ENCODE measurements around the gene LARGE1. TPM values are rescaled to one million over a fixed set of nuclear protein-coding genes. Genes with fewer than 3 reads are reported as not detected.
A peak's percentile ranks its signal among the peaks of the same experiment; 100 is the strongest.

Gene LARGE1
- polyA plus RNA-seq, 1 donor from 2014 or later = 1.4 TPM

- Mint-ChIP-seq H3K9me3 (peaks cover 0 to 2% (median 0%) of the 10 kb centered on the region in 3 donors), H3K27ac (peak overlapping the region; percentile 12 to 71 (median 51)), H3K4me1 (peaks cover 30 to 37% (median 34%) of the 10 kb centered on the region in 3 donors), H3K27me3 (peaks cover 2% of the 10 kb centered on the region), H3K36me3 (peaks cover 4% of the 10 kb centered on the region), H3K4me3 (no peak overlapping the region)
Measured at GRCh38 chr22:33526434-33527107, 393.7 kb downstream of the LARGE1 start.

GRCh38 chr22:33524511-33525260 is 395.6 kb downstream of the LARGE1 start:
- peaks cover 2% of the 10 kb centered on the region for H3K27me3 Mint-ChIP-seq
- H3K9me3 Mint-ChIP-seq = peaks cover 0 to 2% (median 0%) of the 10 kb centered on the region in 3 donors
- H3K27ac Mint-ChIP-seq = peak overlapping the region; percentile 89 to 94 (median 91)
- H3K4me1 Mint-ChIP-seq = peaks cover 41 to 46% (median 44%) of the 10 kb centered on the region in 3 donors
- no peaks in the 10 kb centered on the region for H3K36me3 Mint-ChIP-seq
- peak overlapping the region in 3 of 4 donors; percentile 63 to 79 (median 63) for H3K4me3 Mint-ChIP-seq

GRCh38 chr22:33521879-33522665 is 398.2 kb downstream of the LARGE1 start:
- Mint-ChIP-seq H3K36me3 (no peaks in the 10 kb centered on the region), H3K9me3 (peaks cover 0 to 2% (median 0%) of the 10 kb centered on the region in 3 donors), H3K4me1 (peaks cover 48 to 51% (median 49%) of the 10 kb centered on the region in 3 donors), H3K4me3 (peak overlapping the region in 3 of 4 donors; percentile 30 to 88 (median 71)), H3K27ac (peak overlapping the region; percentile 57 to 94 (median 91)), H3K27me3 (peaks cover 2% of the 10 kb centered on the region)

- H3K9me3 Mint-ChIP-seq = peaks cover 0 to 2% (median 0%) of the 10 kb centered on the region in 3 donors
- H3K27me3 Mint-ChIP-seq = peaks cover 2% of the 10 kb centered on the region
- H3K36me3 Mint-ChIP-seq = no peaks in the 10 kb centered on the region
- peak overlapping the region in 3 of 4 donors; percentile 30 to 88 (median 73) for H3K4me3 Mint-ChIP-seq
- H3K27ac Mint-ChIP-seq = peak overlapping the region in 2 of 3 donors; percentile 57 to 91
- peaks cover 44 to 49% (median 48%) of the 10 kb centered on the region in 3 donors for H3K4me1 Mint-ChIP-seq
Measured at GRCh38 chr22:33520904-33521780, 399.1 kb downstream of the LARGE1 start.

- H3K4me1 Mint-ChIP-seq = peaks cover 41 to 47% (median 47%) of the 10 kb centered on the region in 3 donors
- peaks cover 2% of the 10 kb centered on the region for H3K27me3 Mint-ChIP-seq
- H3K27ac Mint-ChIP-seq = peak overlapping the region; percentile 57 to 76 (median 68)
- peaks cover 0 to 2% (median 0%) of the 10 kb centered on the region in 3 donors for H3K9me3 Mint-ChIP-seq
- no peaks in the 10 kb centered on the region for H3K36me3 Mint-ChIP-seq
- H3K4me3 Mint-ChIP-seq = peak overlapping the region in 3 of 4 donors; percentile 28 to 88 (median 82)
Measured at GRCh38 chr22:33519974-33520903, 400.0 kb downstream of the LARGE1 start.

- peaks cover 2% of the 10 kb centered on the region for H3K27me3 Mint-ChIP-seq
- peaks cover 32 to 38% (median 38%) of the 10 kb centered on the region in 3 donors for H3K4me1 Mint-ChIP-seq
- H3K27ac Mint-ChIP-seq = peak overlapping the region; percentile 57 to 76 (median 68)
- no peaks in the 10 kb centered on the region for H3K36me3 Mint-ChIP-seq
- no peaks in the 10 kb centered on the region for H3K9me3 Mint-ChIP-seq
- peak overlapping the region; percentile 12 to 59 (median 44) for H3K4me3 Mint-ChIP-seq
Measured at GRCh38 chr22:33519071-33519973, 401.0 kb downstream of the LARGE1 start.

GRCh38 chr22:33518405-33518804 is 401.9 kb downstream of the LARGE1 start:
- Mint-ChIP-seq H3K27me3 (peaks cover 2% of the 10 kb centered on the region), H3K4me3 (peak overlapping the region in 1 of 4 donors; percentile 30), H3K27ac (no peak overlapping the region)

GRCh38 chr22:33515795-33516194 is 404.5 kb downstream of the LARGE1 start:
- Mint-ChIP-seq H3K27me3 (no peaks in the 10 kb centered on the region), H3K9me3 (no peaks in the 10 kb centered on the region), H3K4me3 (no peak overlapping the region), H3K36me3 (no peaks in the 10 kb centered on the region), H3K27ac (no peak overlapping the region), H3K4me1 (peaks cover 12 to 15% (median 15%) of the 10 kb centered on the region in 3 donors)

More at GRCh38 chr22:33518405-33518804, 401.9 kb downstream of the LARGE1 start:
- peaks cover 26 to 32% (median 29%) of the 10 kb centered on the region in 3 donors for H3K4me1 Mint-ChIP-seq
- H3K36me3 Mint-ChIP-seq = no peaks in the 10 kb centered on the region
- no peaks in the 10 kb centered on the region for H3K9me3 Mint-ChIP-seq

- no peaks in the 10 kb centered on the region for H3K27me3 Mint-ChIP-seq
- no peak overlapping the region for H3K4me3 Mint-ChIP-seq
- no peaks in the 10 kb centered on the region for H3K4me1 Mint-ChIP-seq
- no peaks in the 10 kb centered on the region for H3K36me3 Mint-ChIP-seq
- H3K27ac Mint-ChIP-seq = peak overlapping the region in 1 of 3 donors; percentile 27
- H3K9me3 Mint-ChIP-seq = no peaks in the 10 kb centered on the region
Measured at GRCh38 chr22:33513388-33514338, 406.6 kb downstream of the LARGE1 start.

GRCh38 chr22:33512908-33513307 is 407.4 kb downstream of the LARGE1 start:
- Mint-ChIP-seq H3K27me3 (no peaks in the 10 kb centered on the region), H3K36me3 (no peaks in the 10 kb centered on the region), H3K4me3 (no peak overlapping the region), H3K4me1 (no peaks in the 10 kb centered on the region), H3K9me3 (no peaks in the 10 kb centered on the region), H3K27ac (no peak overlapping the region)

GRCh38 chr22:33510429-33510904 is 409.8 kb downstream of the LARGE1 start:
- H3K27ac Mint-ChIP-seq = no peak overlapping the region
- H3K27me3 Mint-ChIP-seq = peaks cover 1% of the 10 kb centered on the region
- no peak overlapping the region for H3K4me3 Mint-ChIP-seq
- H3K4me1 Mint-ChIP-seq = no peaks in the 10 kb centered on the region
- no peaks in the 10 kb centered on the region for H3K36me3 Mint-ChIP-seq
- H3K9me3 Mint-ChIP-seq = no peaks in the 10 kb centered on the region

All from IgD-negative memory B cell (primary cell).